ENCODE data around the gene ABCG2. TPM values are rescaled to one million over a fixed set of nuclear protein-coding genes. Genes with fewer than 3 reads are reported as not detected.

The ABCG2 gene
- total and polyA plus RNA-seq, 2 of the 4 experiments (the other 2 are of a cell fraction): 0.50 to 1.1 TPM

DNA sequence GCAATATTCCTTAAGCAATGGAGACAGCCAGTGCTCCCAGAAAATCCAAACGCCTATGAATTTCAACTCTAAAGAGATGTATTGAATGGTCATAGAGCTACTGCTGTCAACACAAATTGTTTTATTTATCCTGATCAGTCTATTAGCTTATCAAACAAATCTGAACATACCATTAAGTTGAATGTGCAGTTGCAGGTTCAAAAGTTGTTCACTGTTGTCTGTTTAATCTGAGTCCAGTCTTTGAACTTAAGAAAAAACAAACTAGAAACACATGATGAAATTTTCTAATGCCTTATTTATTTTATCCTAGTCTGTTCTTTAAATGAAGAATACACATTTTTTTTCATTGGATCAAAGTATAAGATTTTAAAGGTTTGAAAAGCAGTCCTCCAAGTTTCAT lies 77.8 kb downstream of the ABCG2 start:
- no peak for ATAC-seq (ENCODE audit: low read depth)
- no peaks in the 10 kb centered on the region for H3K9me3 ChIP-seq (ENCODE audit: control insufficient read depth, insufficient read depth, low read length)
- H3K23ac ChIP-seq (ENCODE audit: low read depth, low read length): no peak overlapping the region
- H3K27ac ChIP-seq (ENCODE audit: insufficient read depth, low read length): no peak overlapping the region
- H3K27me3 ChIP-seq (ENCODE audit: control insufficient read depth, insufficient read depth, low read length): no peaks in the 10 kb centered on the region
- in situ Hi-C loops (cut with MboI; ENCODE audit: low sequenced_read_pairs): no loop called here
- H2AFZ ChIP-seq (replicated peaks; ENCODE audit: low read length, poor library complexity): no peak overlapping the region
- H2AK5ac ChIP-seq (ENCODE audit: low read depth, low read length): no peak overlapping the region
- H4K20me1 ChIP-seq (ENCODE audit: insufficient read depth, low read length): no peaks in the 10 kb centered on the region
- no peak overlapping the region for H3K4me2 ChIP-seq (ENCODE audit: low read depth, low read length)
- H3K9me1 ChIP-seq (ENCODE audit: insufficient read depth, low read length): no peaks in the 10 kb centered on the region
- H3K4me1 ChIP-seq (ENCODE audit: control insufficient read depth, insufficient read depth, low read length): no peaks in the 10 kb centered on the region
- no peaks in the 10 kb centered on the region for H3K79me1 ChIP-seq (ENCODE audit: low read depth in 1 of 2, low read length in 2 of 2)
- H3K18ac ChIP-seq (ENCODE audit: low read depth, low read length): no peak overlapping the region
- no peak overlapping the region for H2BK120ac ChIP-seq (ENCODE audit: low read depth, low read length)
- no peak overlapping the region for H3K56ac ChIP-seq (ENCODE audit: extremely low read depth, insufficient read depth, low read length)
- H4K8ac ChIP-seq (ENCODE audit: low read depth in 2 of 2, low read length in 2 of 2): no peak overlapping the region
- POLR2A ChIA-PET (ENCODE audit: unreplicated experiment): no interaction called here
- no peak overlapping the region for H3K14ac ChIP-seq (replicated peaks; ENCODE audit: low read depth, low read length)
- H2BK20ac ChIP-seq (ENCODE audit: low read depth, low read length): no peak overlapping the region
- CTCF ChIA-PET: interaction anchor here (0.9 kb wide), 1 partner anchor 18 kb away, joined by 3 read pairs; no protein-coding TSS in a partner anchor
- H2BK15ac ChIP-seq (ENCODE audit: low read depth, low read length): no peak overlapping the region
- H2BK5ac ChIP-seq (ENCODE audit: low read depth, low read length, poor library complexity, severe bottlenecking): no peak overlapping the region
- no peak overlapping the region for H2AK9ac ChIP-seq (replicated peaks; ENCODE audit: low read depth, low read length, poor library complexity)
- no CpG with 5 or more reads among the region's 1 CpG for WGBS, 2 experiments (ENCODE audit: extremely low coverage in 2 of 2, insufficient read length in 1 of 2)
- TF ChIP-seq RCOR1 (IDR thresholded peaks at IDR 0.05; ENCODE audit: insufficient replicate concordance, low read length) (no peak), ELK1 (IDR thresholded peaks at IDR 0.05; ENCODE audit: borderline replicate concordance, low read depth, low read length) (no peak), CTCF (conservative IDR thresholded peaks at IDR 0.05; ENCODE audit: low read depth, low read length) (no peak), MXI1 (IDR thresholded peaks at IDR 0.05; ENCODE audit: borderline replicate concordance, low read depth, low read length) (no peak), CHD1 (IDR thresholded peaks at IDR 0.05; ENCODE audit: low read depth, low read length) (no peak), RFX5 (IDR thresholded peaks at IDR 0.05; ENCODE audit: low read depth, low read length) (no peak), FOS (IDR thresholded peaks at IDR 0.05; ENCODE audit: low read depth, low read length) (no peak), POLR2A (IDR thresholded peaks at IDR 0.05; ENCODE audit: low read depth, low read length) (no peak), MAFK (IDR thresholded peaks at IDR 0.05; ENCODE audit: low read depth, low read length) (no peak), RAD21 (IDR thresholded peaks at IDR 0.05; ENCODE audit: low read length) (no peak), MAZ (IDR thresholded peaks at IDR 0.05; ENCODE audit: borderline replicate concordance, low read depth, low read length) (no peak), SMC3 (IDR thresholded peaks at IDR 0.05; ENCODE audit: low read depth, low read length) (no peak), CEBPB (IDR thresholded peaks at IDR 0.05; ENCODE audit: low read depth, low read length) (no peak), NFE2L2 (IDR thresholded peaks at IDR 0.05; ENCODE audit: low read depth, low read length) (no peak)
- TF ChIP-seq, protein P1, sequence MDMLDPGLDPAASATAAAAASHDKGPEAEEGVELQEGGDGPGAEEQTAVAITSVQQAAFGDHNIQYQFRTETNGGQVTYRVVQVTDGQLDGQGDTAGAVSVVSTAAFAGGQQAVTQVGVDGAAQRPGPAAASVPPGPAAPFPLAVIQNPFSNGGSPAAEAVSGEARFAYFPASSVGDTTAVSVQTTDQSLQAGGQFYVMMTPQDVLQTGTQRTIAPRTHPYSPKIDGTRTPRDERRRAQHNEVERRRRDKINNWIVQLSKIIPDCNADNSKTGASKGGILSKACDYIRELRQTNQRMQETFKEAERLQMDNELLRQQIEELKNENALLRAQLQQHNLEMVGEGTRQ (IDR thresholded peaks at IDR 0.05; ENCODE audit: low read depth, low read length): no peak
- H4K5ac ChIP-seq (ENCODE audit: low read depth, low read length): no peak overlapping the region
- no peak for DNase-seq
- H3K9ac ChIP-seq (ENCODE audit: low read depth, low read length): no peak overlapping the region
- H3K4me3 ChIP-seq (ENCODE audit: insufficient read depth, low read depth, low read length): no peak overlapping the region
- dilution Hi-C loops (cut with HindIII; ENCODE audit: low sequenced_read_pairs, unreplicated experiment): no loop called here
- intact Hi-C loops (cut with micrococcal nuclease): no loop called here
- no peak overlapping the region for H3K4ac ChIP-seq (ENCODE audit: low read depth, low read length)
- peaks cover 7% of the 10 kb centered on the region for H3K36me3 ChIP-seq (ENCODE audit: control insufficient read depth, insufficient read depth, low read length)
- BruUV-seq (replicated peaks): no TSS peak
- H4K91ac ChIP-seq (ENCODE audit: insufficient read depth, low read depth, low read length): no peak overlapping the region

Data from IMR-90 (cell line).